ENCODE results near the gene SSTR3. TPM values are rescaled to one million over a fixed set of nuclear protein-coding genes. Genes with fewer than 3 reads are reported as not detected.

Gene SSTR3
- total RNA-seq, 1 donor from 2014 or later: not detected

DNA sequence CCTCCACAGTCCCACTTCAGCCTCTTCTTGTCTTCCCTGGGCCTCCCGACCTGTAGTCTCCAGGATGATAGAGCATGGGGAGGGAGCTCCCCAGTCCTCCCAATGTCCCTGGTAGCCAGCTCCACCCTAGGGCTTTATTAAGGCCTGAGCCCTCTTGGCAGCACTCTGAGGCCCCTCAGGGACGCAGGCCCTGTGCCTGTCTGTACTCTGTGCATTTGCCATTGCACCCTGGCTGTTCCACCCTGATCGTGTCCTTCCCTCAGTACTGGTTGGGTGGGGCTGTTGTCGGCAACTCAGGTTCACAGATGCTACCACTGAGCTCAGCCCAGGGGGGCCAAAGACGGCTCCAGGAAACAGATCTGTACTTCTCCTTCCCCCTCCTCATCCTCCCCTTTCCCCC, 7.2 kb downstream of the SSTR3 start:
- Mint-ChIP-seq H3K27ac (ENCODE audit: unreplicated experiment) (no peak overlapping the region), H3K27me3 (ENCODE audit: low read depth, unreplicated experiment) (peaks cover 24% of the 10 kb centered on the region), H3K9me3 (ENCODE audit: unreplicated experiment) (no peaks in the 10 kb centered on the region), H3K4me1 (ENCODE audit: low read depth, unreplicated experiment) (no peaks in the 10 kb centered on the region), H3K4me3 (ENCODE audit: unreplicated experiment) (no peak overlapping the region), H3K36me3 (ENCODE audit: low read depth, unreplicated experiment) (no peaks in the 10 kb centered on the region)
- no peak overlapping the region for H3K27ac ChIP-seq (ENCODE audit: low read depth, low read length)
- no peaks in the 10 kb centered on the region for H3K79me2 ChIP-seq (ENCODE audit: insufficient read depth, low read length)
- no peaks in the 10 kb centered on the region for H3K4me1 ChIP-seq (ENCODE audit: insufficient read depth, low read length)
- H4K20me1 ChIP-seq (ENCODE audit: insufficient read depth, low read length): no peaks in the 10 kb centered on the region
- no peak for FAIRE-seq
- H3K4me2 ChIP-seq (ENCODE audit: low read length): no peak overlapping the region
- TF ChIP-seq EZH2 (IDR thresholded peaks at IDR 0.05; ENCODE audit: insufficient read depth, low read length) (no peak), CTCF (IDR thresholded peaks at IDR 0.05; ENCODE audit: insufficient read depth, low read depth, low read length) (no peak)
- H3K9ac ChIP-seq (ENCODE audit: low read length): no peak overlapping the region
- H2AFZ ChIP-seq (ENCODE audit: low read depth, low read length): no peak overlapping the region
- no peaks in the 10 kb centered on the region for H3K36me3 ChIP-seq (ENCODE audit: insufficient read depth, low read length)
- no peak overlapping the region for H3K4me3 ChIP-seq (ENCODE audit: insufficient read depth, low read depth, low read length)
- H3K9me3 ChIP-seq (ENCODE audit: insufficient read depth, low read depth, low read length): no peaks in the 10 kb centered on the region
- DNase-seq (ENCODE audit: low read depth): no peak
- H3K27me3 ChIP-seq (ENCODE audit: insufficient read depth, low read length): peaks cover 2% of the 10 kb centered on the region

GRCh38 chr22:37204045-37204655, 8.1 kb downstream of the SSTR3 start:
- Histone ChIP-seq H3K36me3 (ENCODE audit: insufficient read depth, low read length) (no peaks in the 10 kb centered on the region), H3K4me1 (ENCODE audit: insufficient read depth, low read length) (peaks cover 4% of the 10 kb centered on the region), H3K4me3 (ENCODE audit: insufficient read depth, low read depth, low read length) (no peak overlapping the region), H3K4me2 (ENCODE audit: low read length) (no peak overlapping the region), H3K27me3 (ENCODE audit: insufficient read depth, low read length) (peaks cover 2% of the 10 kb centered on the region), H3K79me2 (ENCODE audit: insufficient read depth, low read length) (no peaks in the 10 kb centered on the region), H3K9ac (ENCODE audit: low read length) (no peak overlapping the region), H2AFZ (ENCODE audit: low read depth, low read length) (no peak overlapping the region), H3K27ac (ENCODE audit: low read depth, low read length) (no peak overlapping the region), H3K9me3 (ENCODE audit: insufficient read depth, low read depth, low read length) (no peaks in the 10 kb centered on the region), H4K20me1 (ENCODE audit: insufficient read depth, low read length) (no peaks in the 10 kb centered on the region)
- no peak overlapping the region for H3K27ac Mint-ChIP-seq (ENCODE audit: unreplicated experiment)
- no peaks in the 10 kb centered on the region for H3K4me1 Mint-ChIP-seq (ENCODE audit: low read depth, unreplicated experiment)
- peaks cover 20% of the 10 kb centered on the region for H3K27me3 Mint-ChIP-seq (ENCODE audit: low read depth, unreplicated experiment)
- TF ChIP-seq CTCF (IDR thresholded peaks at IDR 0.05; ENCODE audit: insufficient read depth, low read depth, low read length) (no peak), EZH2 (IDR thresholded peaks at IDR 0.05; ENCODE audit: insufficient read depth, low read length) (no peak)
- no peaks in the 10 kb centered on the region for H3K9me3 Mint-ChIP-seq (ENCODE audit: unreplicated experiment)
- H3K36me3 Mint-ChIP-seq (ENCODE audit: low read depth, unreplicated experiment): no peaks in the 10 kb centered on the region
- no peak for FAIRE-seq
- no peak overlapping the region for H3K4me3 Mint-ChIP-seq (ENCODE audit: unreplicated experiment)
- DNase-seq (ENCODE audit: low read depth): no peak

GRCh38 chr22:37203354-37204044, 8.8 kb downstream of the SSTR3 start:
- H3K4me1 ChIP-seq (ENCODE audit: insufficient read depth, low read length): peaks cover 8% of the 10 kb centered on the region
- no peaks in the 10 kb centered on the region for H3K4me1 Mint-ChIP-seq (ENCODE audit: low read depth, unreplicated experiment)
- no peaks in the 10 kb centered on the region for H3K36me3 Mint-ChIP-seq (ENCODE audit: low read depth, unreplicated experiment)
- H3K27me3 ChIP-seq (ENCODE audit: insufficient read depth, low read length): no peaks in the 10 kb centered on the region
- no peak overlapping the region for H2AFZ ChIP-seq (ENCODE audit: low read depth, low read length)
- no peaks in the 10 kb centered on the region for H3K9me3 ChIP-seq (ENCODE audit: insufficient read depth, low read depth, low read length)
- H3K9me3 Mint-ChIP-seq (ENCODE audit: unreplicated experiment): no peaks in the 10 kb centered on the region
- no peak overlapping the region for H3K27ac ChIP-seq (ENCODE audit: low read depth, low read length)
- no peak overlapping the region for H3K27ac Mint-ChIP-seq (ENCODE audit: unreplicated experiment)
- H3K9ac ChIP-seq (ENCODE audit: low read length): no peak overlapping the region
- FAIRE-seq (no peak), DNase-seq (ENCODE audit: low read depth) (no peak)
- no peaks in the 10 kb centered on the region for H3K79me2 ChIP-seq (ENCODE audit: insufficient read depth, low read length)
- no peak overlapping the region for H3K4me3 Mint-ChIP-seq (ENCODE audit: unreplicated experiment)
- no peak overlapping the region for H3K4me2 ChIP-seq (ENCODE audit: low read length)
- H3K36me3 ChIP-seq (ENCODE audit: insufficient read depth, low read length): no peaks in the 10 kb centered on the region
- H3K27me3 Mint-ChIP-seq (ENCODE audit: low read depth, unreplicated experiment): peaks cover 14% of the 10 kb centered on the region
- H4K20me1 ChIP-seq (ENCODE audit: insufficient read depth, low read length): no peaks in the 10 kb centered on the region
- TF ChIP-seq EZH2 (IDR thresholded peaks at IDR 0.05; ENCODE audit: insufficient read depth, low read length): no peak
- no peak for TF ChIP-seq CTCF (IDR thresholded peaks at IDR 0.05; ENCODE audit: insufficient read depth, low read depth, low read length)
- H3K4me3 ChIP-seq (ENCODE audit: insufficient read depth, low read depth, low read length): no peak overlapping the region
